T47D (cell line): ENCODE data around the gene ABHD1.

Source experiments
- DNase-seq, 2 experiments: peaks; one replicate each; pipeline versions ENCODE4 v3.0.0 to v3.0.0-alpha.2; 2011 to 2012; ENCODE audit warnings: low read depth in 1 of 2, low spot score in 1 of 2
- JUND ChIP-seq: IDR thresholded peaks from 2 replicates; pipeline ENCODE4 v1.6.1; 2012; ENCODE audit warnings: low read depth
- in situ Hi-C: cut with HindIII; loops from 2 replicates; pipeline ENCODE4 v1.10.0; 2016; ENCODE audit warnings: low sequenced_read_pairs, low pct_unique_long_range_greater_than_20kb

ABHD1 gene

GRCh38 chr2:27127883-27128667 is 4.5 kb downstream of the ABHD1 start:
- in situ Hi-C loops = no loop called here
- no peak for TF ChIP-seq JUND
- DNase-seq = no peak

DNA sequence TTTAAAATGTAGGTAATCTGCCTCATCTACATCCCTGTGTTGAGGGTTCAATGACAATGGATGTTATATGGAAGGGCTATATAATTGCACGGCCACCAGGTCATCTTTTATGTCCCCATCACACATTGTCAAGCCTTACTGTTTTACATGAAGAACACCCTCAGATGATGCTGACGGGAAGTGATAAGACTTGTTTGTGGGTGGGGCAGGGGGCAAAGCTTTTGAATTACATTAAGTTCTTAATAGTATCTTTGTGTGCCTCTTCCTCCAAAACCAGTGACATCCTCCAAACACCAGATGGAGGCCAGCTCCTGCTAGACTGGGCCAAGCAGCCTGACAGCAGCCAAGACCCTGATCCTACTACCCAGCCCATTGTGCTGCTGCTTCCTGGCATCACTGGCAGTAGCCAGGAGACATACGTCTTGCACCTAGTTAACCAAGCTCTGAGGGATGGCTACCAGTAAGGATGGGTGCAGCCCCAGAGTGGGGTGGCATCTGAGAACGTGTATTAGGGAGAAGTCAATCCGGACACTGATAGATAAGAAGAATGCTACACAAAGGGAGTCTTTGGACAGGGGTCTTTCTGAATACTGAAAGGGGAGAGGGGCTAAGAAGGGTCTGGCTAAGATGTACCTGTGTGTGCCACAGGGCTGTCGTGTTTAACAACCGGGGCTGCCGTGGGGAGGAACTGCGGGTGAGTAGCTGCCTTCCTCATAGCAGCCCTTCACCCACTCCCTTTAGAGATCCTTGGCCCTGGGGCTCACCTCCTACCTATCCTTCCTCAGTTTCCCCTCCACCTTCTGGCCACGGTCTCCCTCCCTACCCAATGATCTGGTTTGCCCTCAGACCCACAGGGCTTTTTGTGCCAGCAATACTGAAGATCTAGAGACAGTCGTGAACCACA is 5.3 kb downstream of the ABHD1 start:
- TF ChIP-seq JUND = no peak
- no peak for DNase-seq
- in situ Hi-C loops = no loop called here

GRCh38 chr2:27130396-27130795 is 6.8 kb downstream of the ABHD1 start:
- no peak for DNase-seq
- TF ChIP-seq JUND = no peak
- in situ Hi-C loops = no loop called here

GRCh38 chr2:27131429-27131828 is 7.8 kb downstream of the ABHD1 start:
- DNase-seq = no peak
- in situ Hi-C loops = no loop called here
- TF ChIP-seq JUND = no peak

DNA sequence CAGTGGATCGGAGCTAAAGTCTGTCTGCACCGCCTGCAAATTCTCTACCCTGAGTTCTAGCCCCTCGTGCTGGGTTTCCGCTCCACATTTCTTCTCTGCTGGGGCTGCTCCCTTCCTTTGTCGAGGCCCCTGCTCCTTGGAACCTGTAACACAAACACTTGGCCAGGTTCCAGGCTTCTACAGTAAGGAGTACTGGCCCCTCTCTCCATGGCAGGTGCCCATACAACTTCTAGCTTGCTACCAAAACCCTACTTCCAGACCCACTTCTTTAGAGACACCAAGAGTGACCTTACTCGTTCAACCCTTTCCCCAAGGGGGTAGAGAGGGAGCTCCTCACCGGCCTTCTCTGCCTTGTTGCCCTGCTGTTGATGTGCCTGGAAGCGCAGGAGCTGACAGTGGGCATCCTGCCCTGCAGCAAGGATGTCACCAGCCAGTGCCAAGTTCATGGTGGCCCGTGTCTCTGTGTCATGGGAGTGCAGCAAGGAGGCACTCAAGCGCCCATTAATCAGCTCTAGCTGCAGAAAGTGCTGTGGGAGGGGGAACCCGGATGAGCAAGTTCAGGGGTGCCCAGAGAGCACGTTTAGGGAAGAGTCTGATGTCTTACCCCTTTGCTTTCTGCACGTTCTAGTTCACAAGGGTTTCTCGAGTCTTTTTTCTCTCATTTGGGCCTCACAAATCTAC is 9.7 kb downstream of the ABHD1 start:
- in situ Hi-C loops = no loop called here

DNA sequence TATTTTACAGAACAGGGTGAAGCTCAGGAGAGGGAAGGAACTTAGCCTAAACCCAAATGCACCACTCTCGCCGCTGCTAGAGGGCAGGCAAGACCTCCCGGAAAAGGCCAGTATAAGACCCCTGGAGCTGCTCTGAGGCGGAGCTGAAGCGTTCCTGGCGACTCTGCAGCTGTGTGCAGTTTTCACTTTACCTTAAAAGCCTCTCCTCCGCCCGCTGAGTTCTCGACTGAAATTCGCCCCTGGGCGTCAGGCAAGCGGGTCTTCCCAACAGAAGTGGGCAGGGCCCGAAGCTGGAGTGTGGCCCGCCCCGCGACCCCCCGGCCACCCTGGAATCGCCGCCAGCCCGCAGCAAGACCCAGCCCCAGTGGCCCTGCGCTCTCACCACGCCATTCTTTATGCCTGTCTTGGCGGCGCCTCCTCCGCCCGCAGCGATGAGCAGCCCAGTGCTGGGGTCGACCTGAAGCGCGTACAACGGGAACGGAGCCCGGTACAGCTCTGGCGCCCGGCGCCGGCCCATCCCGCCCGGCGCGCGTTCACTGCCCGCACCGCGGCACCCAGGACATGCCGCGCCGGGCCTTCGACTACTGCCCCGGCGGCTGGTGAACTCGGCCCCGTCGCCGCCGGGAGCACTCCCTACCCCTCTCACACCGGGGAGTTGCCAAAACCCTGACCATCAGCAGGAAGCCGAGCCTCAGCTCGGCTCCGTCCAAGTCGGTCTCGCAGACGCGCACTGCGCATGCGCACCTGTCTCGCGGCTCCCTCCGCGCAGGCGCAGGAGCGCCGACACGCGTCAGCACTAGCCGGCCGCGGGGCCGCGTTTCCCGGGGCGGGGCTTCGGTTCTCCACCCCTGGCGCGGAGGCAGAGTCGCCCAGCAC is 10.5 kb downstream of the ABHD1 start, which contains the start of gene PREB:
PREB (minus strand) TSS at position 732 of the 876 bp plus-strand sequence; CDS start at position 517, 215 bp downstream.
- no peak for TF ChIP-seq JUND
- in situ Hi-C loops = no loop called here
- peak; percentile 90 to 94 for DNase-seq

More for the DNA sequence above, 9.7 kb downstream of the ABHD1 start:
- no peak for TF ChIP-seq JUND
- no peak for DNase-seq

GRCh38 chr2:27134781-27135477 is 11.3 kb downstream of the ABHD1 start:
- in situ Hi-C loops = no loop called here
- DNase-seq = no peak
- no peak for TF ChIP-seq JUND

DNA sequence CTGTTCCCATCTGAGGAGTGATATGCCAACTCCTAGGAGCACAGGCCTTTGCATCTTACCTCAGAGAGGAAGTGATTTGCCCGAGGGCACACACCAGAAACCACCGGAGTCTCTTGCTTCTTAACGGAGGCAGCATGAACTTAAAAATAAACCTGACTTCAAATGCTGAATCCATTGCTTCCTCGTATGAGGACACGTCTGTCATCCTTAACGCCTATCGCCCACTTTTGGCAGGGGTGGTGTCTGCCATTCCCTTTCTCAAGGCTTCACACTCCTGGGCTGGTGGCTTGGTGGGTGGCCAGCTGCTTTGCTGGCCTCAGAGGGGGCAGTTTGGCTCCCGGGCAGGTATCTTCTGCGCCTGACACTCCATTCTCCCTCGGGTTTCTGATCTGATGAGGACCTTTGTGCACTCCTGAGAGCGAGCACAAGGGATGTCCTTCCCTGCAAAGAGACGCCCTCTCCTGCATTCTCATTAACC is 11.9 kb downstream of the ABHD1 start:
- TF ChIP-seq JUND = no peak
- in situ Hi-C loops = no loop called here
- no peak for DNase-seq

DNA sequence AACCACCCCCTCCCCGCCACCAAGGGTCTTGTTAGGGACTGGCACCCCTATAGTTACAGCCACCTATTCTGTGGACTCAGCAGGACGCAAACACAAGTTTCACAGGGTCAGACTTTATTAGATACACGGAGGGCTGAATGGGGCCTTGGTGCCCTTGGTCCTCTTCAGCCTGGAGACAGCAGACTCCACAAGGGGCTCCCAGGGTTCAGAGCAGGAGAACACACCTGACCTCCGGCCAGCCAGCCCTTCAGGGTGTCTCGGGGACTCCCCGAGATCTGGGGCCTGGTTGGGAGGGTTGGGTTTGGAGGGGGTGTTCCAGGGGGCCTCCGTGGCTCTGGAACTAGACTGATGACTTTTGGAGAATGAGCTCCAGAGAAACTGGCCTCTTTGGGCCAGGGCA is 13.1 kb downstream of the ABHD1 start:
- TF ChIP-seq JUND = no peak
- in situ Hi-C loops = no loop called here
- DNase-seq = no peak

DNA sequence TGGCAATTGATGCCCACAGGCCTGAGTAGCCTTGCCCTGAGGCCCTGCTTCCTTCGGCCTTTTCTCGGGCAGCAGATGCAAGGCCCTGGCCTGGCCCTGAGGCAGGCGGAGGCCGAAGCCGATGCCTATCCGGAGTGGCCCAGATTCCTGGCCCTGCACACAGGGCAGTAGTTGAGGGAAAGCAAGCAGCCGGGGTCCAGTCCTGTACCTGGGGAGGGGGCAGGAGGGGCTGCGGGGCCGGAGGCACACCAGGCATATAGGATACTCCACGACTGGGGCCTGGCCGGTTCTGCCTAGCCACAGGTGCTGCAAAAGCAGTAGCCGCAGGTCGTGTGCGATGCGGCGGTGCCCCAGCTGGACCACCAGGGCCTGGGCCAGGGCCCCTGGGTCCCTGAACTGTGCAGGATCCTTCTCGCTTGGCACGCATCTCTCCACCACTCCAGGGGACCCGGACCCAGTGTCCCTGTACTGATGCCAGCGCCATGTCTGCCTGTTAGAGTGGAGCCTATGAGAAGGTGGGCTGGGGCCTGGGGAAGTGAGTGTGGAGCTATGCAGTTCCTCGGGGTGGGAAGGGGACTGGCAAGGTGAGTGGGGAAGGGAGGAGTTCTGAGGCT is 13.8 kb downstream of the ABHD1 start:
- TF ChIP-seq JUND = no peak
- no peak for DNase-seq
- in situ Hi-C loops = no loop called here

DNA sequence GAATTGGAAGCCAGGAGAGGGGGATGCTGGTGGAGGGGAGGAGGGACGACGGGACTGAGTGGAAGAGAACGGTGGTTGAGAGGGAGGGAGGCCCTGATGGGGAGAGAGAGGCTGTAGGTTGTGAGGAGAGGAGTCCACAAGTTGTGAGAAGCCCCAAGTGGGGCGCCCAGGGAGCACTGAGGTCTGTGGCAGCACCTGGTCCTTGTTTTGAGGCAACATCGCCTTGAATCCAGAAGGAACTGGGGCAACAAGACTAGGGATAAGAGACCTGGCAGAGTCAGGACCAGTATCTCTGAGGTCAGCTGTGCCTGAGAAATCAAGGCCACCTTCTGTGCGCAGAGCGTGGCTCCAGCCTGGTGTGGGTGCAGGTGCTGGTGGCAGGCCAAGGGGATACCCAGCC is 14.5 kb downstream of the ABHD1 start:
- DNase-seq = no peak
- in situ Hi-C loops = no loop called here
- TF ChIP-seq JUND = no peak
